Fibroblast of gingiva (primary cell): ENCODE data around the gene EDN3.

Experiments
- DNase-seq: peaks from one replicate; pipeline ENCODE4 v3.0.0-alpha.2; 2011; ENCODE audit warnings: low read depth

EDN3 gene

DNA sequence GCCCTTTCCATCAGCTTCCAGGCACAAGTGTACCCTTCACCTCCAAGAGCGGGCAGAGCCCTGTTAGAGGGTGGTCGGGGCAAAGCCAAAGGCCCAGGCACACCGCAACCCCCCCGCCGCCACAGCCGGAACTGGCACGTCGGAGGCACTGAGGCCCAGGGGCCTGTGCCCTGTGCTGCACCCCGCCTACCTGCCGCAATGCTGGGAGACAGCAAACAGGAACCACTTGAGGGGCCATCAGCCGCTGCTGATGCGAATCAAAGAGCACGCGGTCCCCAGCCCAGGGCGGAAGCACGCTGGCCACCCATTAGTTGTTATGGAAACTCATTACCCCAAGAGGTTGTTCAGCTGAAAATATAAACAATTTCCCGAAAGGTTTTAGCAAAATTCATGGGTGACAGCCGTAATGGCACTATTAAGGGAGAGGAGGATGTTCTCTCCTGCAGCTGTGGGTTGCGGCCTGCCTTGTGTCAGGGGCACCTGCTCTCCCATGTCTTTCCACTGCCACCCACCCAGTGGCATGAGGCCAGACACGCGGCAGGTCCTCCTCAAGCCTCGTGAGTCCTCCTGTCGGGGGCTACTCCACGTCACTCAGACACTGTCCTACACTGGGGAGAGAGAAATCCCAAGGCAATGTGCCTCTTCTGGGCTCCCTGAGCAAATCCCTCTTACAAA is 65.3 kb downstream of the EDN3 start:
- no peak for DNase-seq

DNA sequence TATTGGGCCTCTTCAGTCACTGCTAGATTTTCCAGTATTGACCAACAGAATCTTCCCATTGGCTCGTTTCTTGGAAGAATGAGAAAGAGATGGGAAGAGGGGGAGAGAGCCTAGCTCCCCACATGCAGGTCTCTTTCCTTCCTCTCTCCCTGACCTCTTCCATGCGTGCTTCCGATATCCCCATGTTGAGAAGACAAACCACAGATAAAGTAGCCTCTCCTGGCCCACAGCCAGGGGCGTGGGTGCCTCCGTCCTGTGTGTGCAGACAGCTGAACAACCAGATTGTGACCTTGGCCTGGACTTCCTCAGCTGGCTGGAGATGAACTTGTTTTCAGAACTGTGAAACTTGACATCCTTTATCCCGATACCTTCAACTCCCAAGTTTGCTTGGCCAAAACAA is 71.0 kb downstream of the EDN3 start:
- DNase-seq: no peak

DNA sequence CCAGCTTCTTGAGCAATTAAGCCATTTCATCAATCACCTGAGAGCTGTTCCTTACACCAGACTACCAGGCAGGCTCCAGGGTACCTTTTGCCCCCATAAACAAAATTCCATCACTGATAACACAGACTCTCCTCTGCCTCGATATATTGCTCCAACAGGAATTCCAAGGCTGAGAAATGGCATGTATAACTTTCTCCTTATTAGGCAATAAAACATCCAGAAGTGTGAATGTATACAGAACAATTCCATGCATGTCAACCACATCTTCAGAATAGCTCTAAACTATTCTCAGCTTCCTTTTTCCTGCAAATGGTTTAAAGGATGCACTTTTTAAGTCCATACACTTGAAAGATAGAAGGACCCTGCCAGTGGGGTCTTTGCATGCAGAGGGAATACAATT is 73.8 kb downstream of the EDN3 start:
- no peak for DNase-seq

DNA sequence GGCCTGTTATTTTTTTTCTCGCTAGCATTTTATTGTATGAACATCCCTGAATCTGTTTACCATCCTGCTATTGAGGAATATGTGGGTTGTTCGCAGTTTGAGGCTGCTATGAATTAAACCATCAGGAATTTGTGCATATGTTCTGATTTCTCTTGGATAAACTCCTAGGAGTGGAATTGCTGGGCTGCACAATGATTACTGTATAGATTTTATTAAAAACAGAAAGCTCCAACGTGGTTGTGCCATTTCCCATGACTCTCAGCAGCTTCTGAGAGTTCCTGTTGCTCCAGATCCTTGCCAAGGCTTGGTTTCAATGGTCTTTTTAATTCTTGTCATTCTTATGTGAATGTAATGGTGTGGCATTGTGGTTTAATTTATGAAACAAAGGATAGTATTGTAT is 75.1 kb downstream of the EDN3 start:
- no peak for DNase-seq
